Stimulated activated CD4-positive, alpha-beta T cell treated with anti-CD3 and anti-CD28 coated beads, Interleukin-4, amount 100 ng/mL, for 48 hours (primary cell): ENCODE measurements around the gene SKP2.
"Not testable (repeated sequence)": the region's sequence is repeated elsewhere in the genome, so short reads cannot be mapped to it uniquely, and the experiment has no call there.

Experiments
- DNase-seq, 2 donors: peaks; one replicate each; pipeline ENCODE4 v3.0.0-alpha.2; 2020; ENCODE audit warnings: low read depth in 2 of 2

The SKP2 gene

DNA sequence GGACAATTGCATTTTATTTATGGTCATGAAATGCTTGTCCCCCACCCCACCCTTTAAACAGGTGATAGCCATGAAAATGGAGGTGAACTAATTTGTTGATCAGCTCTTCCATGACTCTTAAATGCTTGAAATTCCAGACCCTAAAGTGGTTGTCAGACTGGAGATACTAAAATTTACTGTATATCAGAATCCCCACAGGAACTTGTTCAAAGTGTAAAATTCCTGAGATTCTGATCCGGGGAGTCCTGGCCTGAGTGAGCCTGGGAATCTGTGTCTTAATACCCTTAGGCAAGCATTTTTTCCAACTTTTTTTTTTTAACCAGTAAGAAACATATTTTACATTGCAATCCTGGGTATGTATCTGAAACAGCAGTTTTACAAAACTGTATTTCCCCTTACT lies 4.7 kb downstream of the SKP2 start:
- no peak for DNase-seq

DNA sequence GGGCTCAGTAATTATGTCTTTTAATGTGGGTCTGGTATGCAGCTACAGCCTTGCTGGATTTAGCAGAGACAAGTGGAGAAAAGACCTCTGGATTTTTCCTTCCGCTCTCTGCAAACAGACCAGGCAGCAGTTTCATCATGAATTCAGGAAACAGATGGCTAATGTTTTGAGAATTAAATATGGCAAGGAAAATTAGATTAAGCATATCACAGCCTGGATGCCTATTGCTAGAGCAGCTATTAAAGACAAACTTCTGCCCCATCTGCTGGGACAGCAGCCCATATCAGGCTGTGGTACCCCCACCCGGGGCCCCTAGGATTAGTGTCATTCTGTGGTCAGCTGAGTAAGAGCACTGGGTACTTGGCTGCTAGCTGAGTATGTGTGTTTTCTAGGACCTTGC lies 6.2 kb downstream of the SKP2 start:
- no peak for DNase-seq

- DNase-seq = no peak
Observed at GRCh38 chr5:36160617-36161016, 8.7 kb downstream of the SKP2 start.

- DNase-seq = no peak
Observed at GRCh38 chr5:36161361-36161760, 9.4 kb downstream of the SKP2 start.

DNA sequence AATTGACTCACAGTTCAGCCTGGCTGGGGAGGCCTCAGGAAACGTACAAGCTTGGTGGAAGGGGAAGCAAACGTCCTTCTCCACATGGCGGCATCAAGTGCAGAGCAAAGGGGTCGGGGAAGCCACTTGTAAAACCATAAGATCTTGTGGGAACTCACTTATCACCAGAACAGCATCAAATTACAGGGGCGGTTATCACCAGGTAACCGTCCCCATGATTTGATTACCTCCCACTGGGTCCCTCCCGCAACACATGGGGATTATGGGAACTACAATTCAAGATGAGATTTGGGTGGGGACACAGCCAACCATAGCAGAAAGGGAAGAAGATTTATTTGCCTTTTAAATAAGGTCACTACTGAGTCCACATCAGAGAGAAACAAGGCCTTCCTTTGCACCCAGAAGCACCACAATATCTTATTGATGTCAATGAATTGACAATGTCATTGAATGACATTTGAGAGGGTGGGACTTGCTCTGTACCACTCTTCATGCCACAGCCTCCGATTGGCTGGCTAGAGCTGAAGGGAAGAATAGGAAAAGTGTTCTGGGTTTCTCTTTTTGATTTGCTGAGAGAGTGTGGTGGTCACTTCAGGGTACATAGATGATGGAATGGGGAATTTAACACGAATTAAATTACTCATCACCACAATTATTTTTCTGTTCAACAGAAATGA lies 11.0 kb downstream of the SKP2 start:
- no peak for DNase-seq

DNA sequence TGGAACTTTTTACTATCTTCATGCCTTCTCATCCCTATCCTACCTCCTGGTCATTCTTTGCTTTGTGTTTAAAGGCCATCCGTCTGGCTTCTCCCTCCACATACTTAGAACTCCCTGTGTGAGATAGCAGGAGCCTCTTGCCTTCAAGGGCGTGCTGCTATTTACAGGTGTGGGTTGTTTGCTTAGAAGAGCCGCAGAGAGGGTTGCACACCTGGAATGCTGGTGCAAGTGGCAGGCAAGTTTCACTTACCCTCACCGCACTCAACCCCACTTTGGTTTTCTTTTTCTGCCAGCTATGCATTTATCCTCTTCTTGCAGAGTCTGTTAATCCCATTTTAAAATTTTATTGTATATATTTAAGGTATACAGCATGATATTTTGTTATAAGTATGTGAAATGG lies 12.6 kb downstream of the SKP2 start:
- no peak for DNase-seq

- no peak for DNase-seq
Observed at GRCh38 chr5:36168737-36169136, 16.8 kb downstream of the SKP2 start.

DNA sequence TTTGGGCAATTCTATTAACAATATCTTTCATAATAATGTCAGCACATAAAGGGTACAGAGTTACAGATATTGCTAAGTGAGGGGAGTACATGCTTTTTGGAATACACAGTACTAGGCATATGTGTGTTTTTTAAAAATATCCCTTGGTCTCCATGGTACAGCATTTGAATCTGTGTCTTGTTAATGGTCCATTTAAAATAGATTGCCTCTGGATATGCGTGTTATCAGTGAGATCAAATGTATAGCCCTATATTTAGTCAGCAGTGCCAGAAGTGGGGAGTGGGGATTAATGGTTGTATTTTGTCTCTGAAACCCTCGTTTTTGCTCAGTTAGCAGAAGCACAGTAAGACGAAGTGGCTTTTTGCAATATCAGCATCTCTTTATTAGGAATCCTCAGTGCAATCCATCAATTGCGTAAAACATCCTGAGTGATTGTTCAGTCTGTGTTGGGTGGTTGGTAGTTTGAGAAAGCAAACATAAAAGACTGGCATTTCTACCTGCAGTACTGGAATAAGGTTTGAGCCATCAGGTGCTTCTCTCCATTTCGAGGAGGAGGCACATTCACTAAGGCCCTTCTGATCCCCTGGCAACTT lies 19.0 kb downstream of the SKP2 start:
- DNase-seq = no peak

DNA sequence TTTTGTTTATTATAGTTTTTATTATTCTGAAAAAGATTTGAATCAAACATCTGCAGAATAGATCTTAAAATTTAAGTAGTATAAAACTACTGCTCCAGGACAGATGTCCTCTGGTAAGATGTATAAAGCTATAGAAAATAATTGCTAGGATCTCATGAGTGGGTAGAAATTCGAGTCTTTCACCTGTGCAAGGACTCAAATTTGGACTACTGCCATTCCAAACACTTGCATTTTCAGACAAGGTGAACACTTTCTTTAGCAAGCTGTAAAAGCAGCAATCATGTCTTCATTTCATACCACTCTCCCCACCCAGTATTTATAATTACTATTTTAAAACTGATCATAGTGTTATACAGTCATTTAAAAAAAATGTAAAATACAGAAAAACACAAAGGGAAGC lies 20.7 kb downstream of the SKP2 start:
- DNase-seq = no peak

GRCh38 chr5:36173426-36173825 lies 21.5 kb downstream of the SKP2 start:
- no peak for DNase-seq

- no peak for DNase-seq
Observed at GRCh38 chr5:36174119-36174518, 22.2 kb downstream of the SKP2 start.

DNA sequence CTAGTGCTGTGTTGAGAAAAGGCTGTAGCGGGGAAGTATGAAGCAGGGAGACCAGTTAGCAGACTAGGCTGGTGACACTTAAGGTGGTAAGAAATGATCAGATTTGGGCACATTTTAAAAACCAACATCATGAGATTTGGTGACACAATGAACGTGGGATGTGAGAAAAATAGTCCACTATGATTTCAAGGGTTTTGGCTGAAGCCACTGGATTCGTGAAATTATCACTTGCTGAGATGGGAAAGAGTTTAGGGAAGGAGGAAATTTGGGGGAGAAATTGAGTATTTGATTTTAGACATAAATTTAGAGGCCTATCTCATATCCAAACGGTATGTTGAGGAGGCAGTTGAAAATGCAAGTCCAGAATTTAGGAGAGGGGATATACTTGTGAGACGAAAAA lies 23.1 kb downstream of the SKP2 start:
- no peak for DNase-seq

DNA sequence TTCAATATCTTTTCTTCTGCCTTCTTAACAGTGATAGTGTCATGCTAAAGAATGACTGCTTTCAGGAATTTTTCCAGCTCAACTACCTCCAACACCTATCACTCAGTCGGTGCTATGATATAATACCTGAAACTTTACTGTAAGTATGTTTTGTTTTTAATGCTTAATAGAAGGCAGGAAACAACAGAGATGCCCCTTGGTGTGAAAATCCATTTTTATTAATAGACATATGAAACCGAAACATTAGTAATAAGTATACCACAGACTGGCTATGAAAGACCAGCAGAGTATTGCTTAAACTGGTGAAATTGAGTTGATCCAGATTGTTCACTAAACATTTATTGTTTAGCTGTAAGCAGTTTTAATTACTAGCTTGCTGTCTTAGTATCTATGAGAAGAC lies 25.2 kb downstream of the SKP2 start:
- no peak for DNase-seq

DNA sequence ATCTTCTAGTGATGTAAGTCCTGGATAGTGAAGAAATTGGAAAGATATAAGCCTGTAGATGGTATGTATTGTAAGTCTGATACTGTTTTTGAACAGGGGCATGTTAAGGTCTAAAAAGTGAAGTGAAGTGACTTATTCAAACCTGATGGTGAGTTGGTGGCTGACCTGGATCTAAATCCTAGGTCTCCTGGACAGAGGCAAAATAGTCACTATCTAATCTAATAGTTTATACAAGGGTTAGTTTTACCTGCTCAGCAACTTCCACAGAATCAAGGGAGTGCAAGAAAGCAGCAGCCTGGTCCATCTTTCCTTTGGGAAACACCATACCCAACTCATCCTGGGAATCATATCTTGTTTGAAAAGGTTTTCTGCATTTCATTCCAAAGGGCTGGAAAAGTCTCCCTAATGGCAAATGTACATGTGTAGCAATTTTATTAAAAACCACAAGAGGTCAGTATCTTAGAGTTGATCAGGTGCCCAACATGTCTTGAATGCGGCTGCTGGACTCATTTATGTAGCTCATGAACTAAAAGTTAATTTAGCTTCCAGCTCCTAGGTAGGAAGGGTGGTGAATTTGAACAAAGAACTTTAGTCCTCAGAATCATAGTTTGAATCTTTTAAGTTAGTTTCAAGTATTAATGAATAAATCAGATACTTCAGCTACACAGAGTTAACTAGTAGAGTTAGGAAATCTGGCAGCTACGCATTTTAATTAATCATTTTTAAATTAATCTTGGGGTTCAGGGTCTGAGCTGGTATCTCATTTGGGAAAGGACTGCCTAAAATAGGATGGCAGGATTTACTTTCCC lies 26.0 kb downstream of the SKP2 start:
- DNase-seq = no peak

DNA sequence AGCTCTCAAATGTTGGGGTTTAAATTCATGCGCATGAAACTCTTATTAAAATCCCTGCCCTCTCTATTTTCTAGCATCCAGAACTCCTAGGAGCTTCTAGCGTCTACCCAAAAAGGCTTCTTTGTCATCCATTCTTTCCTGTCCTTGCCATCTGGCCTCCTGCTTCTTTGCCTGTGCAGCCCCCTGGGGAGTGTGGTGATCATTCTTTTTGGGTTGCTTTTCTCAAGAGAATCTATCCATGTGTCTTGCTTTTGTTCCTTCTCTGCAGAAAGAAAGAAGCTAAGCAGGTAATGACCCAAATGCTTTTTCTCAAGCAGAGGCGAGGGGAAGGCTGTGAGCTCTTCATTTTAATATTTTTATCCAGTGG lies 26.6 kb downstream of the SKP2 start:
- no peak for DNase-seq

GRCh38 chr5:36179950-36180349 lies 28.0 kb downstream of the SKP2 start:
- no peak for DNase-seq

DNA sequence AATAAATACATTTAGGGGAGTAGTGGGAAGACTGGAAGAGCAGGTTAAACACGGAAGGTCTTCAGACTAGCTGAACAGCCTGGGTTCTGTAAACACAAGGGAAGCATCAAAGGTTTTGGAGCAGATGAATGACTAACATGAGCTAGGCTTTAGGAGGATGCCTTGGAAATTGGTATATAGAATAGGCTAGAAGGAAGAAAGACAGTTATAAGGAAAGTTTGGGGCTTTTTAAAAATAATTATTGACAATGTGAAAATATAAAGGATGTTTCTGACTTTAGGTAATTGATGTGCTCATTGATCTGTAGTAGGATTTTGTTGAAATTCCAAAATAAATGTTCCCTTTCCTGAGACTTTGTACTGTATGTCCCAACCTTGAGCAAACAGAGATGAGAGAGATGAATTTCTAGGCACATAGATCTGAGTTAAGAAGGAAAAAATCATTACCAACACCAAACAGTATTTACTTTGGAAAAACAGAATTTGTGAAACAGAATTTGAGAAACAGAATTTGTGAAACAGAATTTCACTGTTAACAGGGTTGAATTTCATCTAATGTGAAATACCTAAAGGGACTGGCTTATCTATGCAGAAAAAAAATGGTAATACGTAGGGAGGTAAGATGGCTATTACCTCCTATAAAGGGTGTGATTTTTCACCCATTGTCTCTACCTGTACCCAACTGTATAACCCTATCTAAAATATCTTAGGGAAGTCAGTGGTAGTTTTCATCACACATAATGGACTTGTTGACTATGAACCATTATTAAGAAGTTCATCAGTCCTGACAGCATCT lies 28.8 kb downstream of the SKP2 start:
- DNase-seq = no peak

DNA sequence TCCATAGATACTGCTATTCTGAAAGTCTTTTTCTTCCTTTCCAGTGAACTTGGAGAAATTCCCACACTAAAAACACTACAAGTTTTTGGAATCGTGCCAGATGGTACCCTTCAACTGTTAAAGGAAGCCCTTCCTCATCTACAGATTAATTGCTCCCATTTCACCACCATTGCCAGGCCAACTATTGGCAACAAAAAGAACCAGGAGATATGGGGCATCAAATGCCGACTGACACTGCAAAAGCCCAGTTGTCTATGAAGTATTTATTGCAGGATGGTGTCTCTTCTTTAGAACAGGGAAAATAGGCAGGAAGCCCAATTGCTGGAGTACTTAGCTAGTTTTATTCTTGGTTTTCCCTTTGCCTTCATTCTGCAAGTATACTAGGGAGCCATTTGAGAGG lies 29.9 kb downstream of the SKP2 start:
- DNase-seq = no peak

- DNase-seq = not testable (repeated sequence)
Observed at GRCh38 chr5:36184408-36184807, 32.5 kb downstream of the SKP2 start.

DNA sequence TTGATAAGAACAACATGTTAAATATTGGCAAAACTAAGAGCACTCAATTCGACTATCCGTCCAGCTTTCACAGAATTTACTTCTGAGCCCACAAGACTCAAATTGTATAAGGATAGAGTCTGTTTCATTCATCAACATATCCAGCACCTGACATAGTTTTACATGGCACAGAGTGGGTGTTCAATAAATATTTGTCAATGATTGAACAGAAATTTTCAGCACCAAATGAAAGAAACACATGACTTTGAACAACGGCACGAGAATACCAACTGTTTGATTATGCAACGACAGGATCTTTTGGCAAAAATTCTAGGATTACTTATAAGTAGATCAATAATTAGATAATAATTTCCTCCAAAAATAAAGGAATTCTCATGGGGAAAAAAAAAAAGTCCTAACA lies 41.8 kb downstream of the SKP2 start:
- DNase-seq = no peak

- DNase-seq = no peak
Observed at GRCh38 chr5:36198281-36198680, 46.4 kb downstream of the SKP2 start.

- not testable (repeated sequence) for DNase-seq
Observed at GRCh38 chr5:36198783-36199182, 46.9 kb downstream of the SKP2 start.
